NT2/D1 (cell line): ENCODE results near the gene ITPR2.

ENCODE experiments used
- DNase-seq: peaks from one replicate; pipeline ENCODE4 v3.0.0-alpha.2; 2011; ENCODE audit warnings: low read depth, low spot score
- H3K27me3 ChIP-seq: 2 replicates; pipeline ENCODE4 v1.6.0; 2011; ENCODE audit warnings: mild to moderate bottlenecking; ENCODE audit not compliant: insufficient read length, insufficient read depth
- H3K36me3 ChIP-seq: 2 replicates; pipeline ENCODE4 v1.6.1; 2011; ENCODE audit warnings: mild to moderate bottlenecking, low read length, mixed read lengths; ENCODE audit not compliant: insufficient read depth, insufficient read length
- H3K4me1 ChIP-seq: 2 replicates; pipeline ENCODE4 v1.5.1; 2011; ENCODE audit not compliant: insufficient read depth, insufficient read length
- H3K4me3 ChIP-seq: 2 replicates; pipeline ENCODE4 v1.5.1; 2011; ENCODE audit warnings: low read depth; ENCODE audit not compliant: insufficient read length
- H3K9ac ChIP-seq: 2 replicates; pipeline ENCODE4 v1.6.0; 2011; ENCODE audit warnings: low read depth; ENCODE audit not compliant: insufficient read length
- H3K9me3 ChIP-seq: 2 replicates; pipeline ENCODE4 v1.5.1; 2011; ENCODE audit warnings: mild to moderate bottlenecking, low read length; ENCODE audit not compliant: insufficient read depth
- SUZ12 ChIP-seq: IDR thresholded peaks from 2 replicates; pipeline ENCODE4 v1.6.1; 2011; ENCODE audit not compliant: insufficient read length, insufficient read depth; ENCODE audit errors: extremely low read depth
- YY1 ChIP-seq: IDR thresholded peaks from 2 replicates; pipeline ENCODE4 v1.6.1; 2011; ENCODE audit not compliant: insufficient read length, insufficient read depth
- ZNF274 ChIP-seq: IDR thresholded peaks from 2 replicates; pipeline ENCODE4 v1.6.1; 2011; ENCODE audit warnings: mild to moderate bottlenecking, low read depth, low read length

The ITPR2 gene

GRCh38 chr12:26599096-26599695 is 233.8 kb downstream of the ITPR2 start:
- no peaks in the 10 kb centered on the region for H3K9me3 ChIP-seq
- DNase-seq: no peak
- TF ChIP-seq YY1 (no peak), SUZ12 (no peak), ZNF274 (no peak)
- no peak overlapping the region for H3K4me3 ChIP-seq
- H3K4me1 ChIP-seq: no peaks in the 10 kb centered on the region
- peaks cover 4% of the 10 kb centered on the region for H3K36me3 ChIP-seq
- no peaks in the 10 kb centered on the region for H3K27me3 ChIP-seq
- H3K9ac ChIP-seq: no peak overlapping the region

- H3K36me3 ChIP-seq: peaks cover 2% of the 10 kb centered on the region
- H3K9ac ChIP-seq: no peak overlapping the region
- TF ChIP-seq ZNF274 (no peak), YY1 (no peak), SUZ12 (no peak)
- no peak for DNase-seq
- H3K9me3 ChIP-seq: no peaks in the 10 kb centered on the region
- no peak overlapping the region for H3K4me3 ChIP-seq
- no peaks in the 10 kb centered on the region for H3K27me3 ChIP-seq
- no peaks in the 10 kb centered on the region for H3K4me1 ChIP-seq
Observed at GRCh38 chr12:26595806-26596205, 237.2 kb downstream of the ITPR2 start.

- no peak for DNase-seq
- Histone ChIP-seq H3K4me3 (no peak overlapping the region), H3K4me1 (no peaks in the 10 kb centered on the region), H3K9ac (no peak overlapping the region), H3K27me3 (no peaks in the 10 kb centered on the region), H3K36me3 (no peaks in the 10 kb centered on the region), H3K9me3 (no peaks in the 10 kb centered on the region)
- TF ChIP-seq YY1 (no peak), ZNF274 (no peak), SUZ12 (no peak)
Observed at GRCh38 chr12:26580619-26581018, 252.4 kb downstream of the ITPR2 start.

- Histone ChIP-seq H3K9ac (no peak overlapping the region), H3K9me3 (0 out of 2 replicates have a peak, but pooled peaks cover 5% of the 10 kb centered on the region), H3K36me3 (no peaks in the 10 kb centered on the region), H3K4me1 (no peaks in the 10 kb centered on the region), H3K4me3 (no peak overlapping the region), H3K27me3 (no peaks in the 10 kb centered on the region)
- DNase-seq: no peak
- TF ChIP-seq SUZ12 (no peak), YY1 (no peak), ZNF274 (no peak)
Observed at GRCh38 chr12:26576266-26576665, 256.7 kb downstream of the ITPR2 start.

GRCh38 chr12:26573225-26573909 is 259.6 kb downstream of the ITPR2 start:
- no peak overlapping the region for H3K9ac ChIP-seq
- no peak overlapping the region for H3K4me3 ChIP-seq
- H3K36me3 ChIP-seq: no peaks in the 10 kb centered on the region
- 0 out of 2 replicates have a peak, but pooled peaks cover 5% of the 10 kb centered on the region for H3K9me3 ChIP-seq
- DNase-seq: no peak
- no peaks in the 10 kb centered on the region for H3K4me1 ChIP-seq
- TF ChIP-seq ZNF274 (no peak), SUZ12 (no peak)
- no peaks in the 10 kb centered on the region for H3K27me3 ChIP-seq

GRCh38 chr12:26572137-26572536 is 260.9 kb downstream of the ITPR2 start:
- Histone ChIP-seq H3K36me3 (no peaks in the 10 kb centered on the region), H3K27me3 (no peaks in the 10 kb centered on the region), H3K9ac (no peak overlapping the region), H3K9me3 (0 out of 2 replicates have a peak, but pooled peaks cover 5% of the 10 kb centered on the region), H3K4me3 (no peak overlapping the region), H3K4me1 (no peaks in the 10 kb centered on the region)
- DNase-seq: no peak
- TF ChIP-seq ZNF274 (no peak), SUZ12 (no peak), YY1 (no peak)

- no peaks in the 10 kb centered on the region for H3K4me1 ChIP-seq
- DNase-seq: no peak
- no peak overlapping the region for H3K9ac ChIP-seq
- H3K36me3 ChIP-seq: no peaks in the 10 kb centered on the region
- no peak for TF ChIP-seq ZNF274
- TF ChIP-seq YY1: no peak
- TF ChIP-seq SUZ12: no peak
- H3K9me3 ChIP-seq: 0 out of 2 replicates have a peak, but pooled peaks cover 5% of the 10 kb centered on the region
- H3K4me3 ChIP-seq: no peak overlapping the region
- H3K27me3 ChIP-seq: no peaks in the 10 kb centered on the region
Observed at GRCh38 chr12:26571560-26571959, 261.4 kb downstream of the ITPR2 start.
